ENCODE results near the gene PDZD2. TPM values are rescaled to one million over a fixed set of nuclear protein-coding genes. Genes with fewer than 3 reads are reported as not detected.

Gene PDZD2
- total RNA-seq, 1 experiment from 2014 or later: 0.37 TPM

GRCh38 chr5:31717561-31717960 is 78.6 kb downstream of the PDZD2 start:
- Histone ChIP-seq H3K79me2 (ENCODE audit: insufficient read depth, low read length) (no peaks in the 10 kb centered on the region), H3K4me3 (replicated peaks in 1 of 2; ENCODE audit: low read depth in 1 of 2, low read length in 2 of 2) (no peak overlapping the region), H3K9me2 (ENCODE audit: insufficient read depth) (no peaks in the 10 kb centered on the region; the same call in 1 of the 2 replicates), H4K20me1 (ENCODE audit: insufficient read depth) (no peaks in the 10 kb centered on the region), H3K36me3 (ENCODE audit: control insufficient read depth in 1 of 2, insufficient read depth in 2 of 2, low read length in 2 of 2) (no peaks in the 10 kb centered on the region), H3K9ac (ENCODE audit: low read length) (no peak overlapping the region), H3K9me3 (ENCODE audit: control insufficient read depth in 1 of 2, insufficient read depth in 1 of 2, low read depth in 1 of 2, low read length in 2 of 2) (no peaks in the 10 kb centered on the region), H2AFZ (ENCODE audit: low read depth, low read length, poor library complexity, severe bottlenecking) (no peak overlapping the region), H3K4me1 (ENCODE audit: control insufficient read depth in 1 of 2, insufficient read depth in 2 of 2, low read length in 2 of 2) (no peaks in the 10 kb centered on the region), H3K4me2 (ENCODE audit: low read length) (no peak overlapping the region), H3K27ac (ENCODE audit: low read depth, low read length) (no peak overlapping the region), H3K27me3 (ENCODE audit: insufficient read depth, low read length) (no peaks in the 10 kb centered on the region)
- intact Hi-C loops (cut with micrococcal nuclease): no loop called here
- ATAC-seq (no peak), DNase-seq (ENCODE audit: low read depth, low spot score) (no peak)
- ChIA-PET POLR2A (no interaction called here), RAD21 (ENCODE audit: low non-redundant PET in 1 of 2, low total read pairs in 2 of 2, uncharacterized antibody in 2 of 2, unreplicated experiment in 2 of 2) (no interaction called here), CTCF (no interaction called here)
- no TSS peak for BruUV-seq (replicated peaks)
- TF ChIP-seq ZNF274 (IDR thresholded peaks at IDR 0.05; ENCODE audit: low read depth, low read length) (no peak), CBX3 (IDR thresholded peaks at IDR 0.05; ENCODE audit: low read depth) (no peak), CEBPB (IDR thresholded peaks at IDR 0.05; ENCODE audit: low read depth) (no peak), CTCF (IDR thresholded peaks at IDR 0.05 in 2 of 3, conservative IDR thresholded peaks at IDR 0.05 in 1 of 3; ENCODE audit: borderline replicate concordance in 1 of 3, insufficient read depth in 1 of 3, low read depth in 2 of 3, low read length in 2 of 3) (no peak), TCF7L2 (IDR thresholded peaks at IDR 0.05; ENCODE audit: borderline replicate concordance, extremely low read depth, insufficient read depth, insufficient read length) (no peak), REST (IDR thresholded peaks at IDR 0.05; ENCODE audit: low read depth) (no peak), ELF1 (IDR thresholded peaks at IDR 0.05; ENCODE audit: borderline replicate concordance, low read depth) (no peak), EZH2 (IDR thresholded peaks at IDR 0.05) (no peak), ATF3 (IDR thresholded peaks at IDR 0.05) (no peak), YY1 (IDR thresholded peaks at IDR 0.05; ENCODE audit: extremely low read depth, insufficient replicate concordance, low read depth, low read length) (no peak), POLR2AphosphoS5 (IDR thresholded peaks at IDR 0.05; ENCODE audit: low read depth, low read length) (no peak), SP1 (IDR thresholded peaks at IDR 0.05; ENCODE audit: low read depth) (no peak), JUND (IDR thresholded peaks at IDR 0.05) (no peak), RAD21 (IDR thresholded peaks at IDR 0.05; ENCODE audit: low read depth) (no peak), ZBTB33 (IDR thresholded peaks at IDR 0.05; ENCODE audit: extremely low read depth, insufficient replicate concordance, low read length) (no peak), SIN3A (IDR thresholded peaks at IDR 0.05; ENCODE audit: low read depth) (no peak), EGR1 (IDR thresholded peaks at IDR 0.05; ENCODE audit: low read depth) (no peak), FOSL1 (IDR thresholded peaks at IDR 0.05; ENCODE audit: low read depth) (no peak), ZFX (IDR thresholded peaks at IDR 0.05) (no peak), MAX (IDR thresholded peaks at IDR 0.05) (no peak)
